HepG2 (cell line): ENCODE results near the gene SNX9. TPM values are rescaled to one million over a fixed set of nuclear protein-coding genes. Genes with fewer than 3 reads are reported as not detected.

ENCODE experiments used
- ATAC-seq: fragments of 200-7000 bp; cut with Tn5 transposase; 3 replicates; pipeline ENCODE4 v1.9.1; 2020; ENCODE audit warnings: mild to moderate bottlenecking, moderate library complexity
- BruUV-seq: library from RNA; stranded (reverse); fragments of 400-500 nt; replicated peaks from 2 replicates; lab custom pipeline; 2021; lab: Mats Ljungman, UMichigan
- CTCF ChIA-PET: fragments of 300-600 bp; formaldehyde crosslinking; extraction: SDS; loops from one replicate; lab custom pipeline; 2021; ENCODE audit warnings: low total read pairs, inconsistent platforms, low intra/inter-chr PET ratio; lab: Yijun Ruan, JAX
- POLR2A ChIA-PET: fragments of 350-600 bp; sonication (Branson Sonifier 250); formaldehyde crosslinking; loops from one replicate; lab custom pipeline; 2020; ENCODE audit warnings: antibody characterized with exemption, inconsistent platforms; lab: Yijun Ruan, JAX
- DNase-seq: peaks from one replicate; pipeline ENCODE4 v3.0.0-alpha.2; 2015; ENCODE audit warnings: low spot score
- FAIRE-seq: peaks from 3 replicates; lab custom pipeline; 2011; peaks lifted over from hg19 to GRCh38; lab: Jason Lieb, UNC
- H2AFZ ChIP-seq: one replicate; pipeline ENCODE4 v1.6.1; 2011; ENCODE audit warnings: low read length, inconsistent platforms
- H3K27ac ChIP-seq: fragments of 300-600 bp; 3 replicates; pipeline ENCODE4 v1.8.0; 2011; ENCODE audit warnings: mixed run types, mild to moderate bottlenecking, mixed read lengths, low read length, inconsistent platforms; ENCODE audit not compliant: insufficient read depth; ENCODE audit errors: extremely low read length
- H3K27me3 ChIP-seq, 2 experiments: fragments of 200-600 bp in 1 of 2; 2 replicates in 1 of 2; 3 replicates in 1 of 2; pipeline versions ENCODE4 v1.6.0 to v1.8.0; 2011; ENCODE audit warnings: low read length in 2 of 2, mild to moderate bottlenecking in 2 of 2, moderate library complexity in 2 of 2, inconsistent platforms in 1 of 2; ENCODE audit not compliant: insufficient read depth in 2 of 2, control insufficient read depth in 1 of 2
- H3K36me3 ChIP-seq, 2 experiments: fragments of 200-600 bp in 1 of 2; replicated peaks in 1 of 2; 2 replicates in 1 of 2; 3 replicates in 1 of 2; pipeline versions ENCODE4 v1.5.1 to v1.8.0; 2011; ENCODE audit warnings: low read length in 2 of 2, inconsistent platforms in 1 of 2; ENCODE audit not compliant: insufficient read depth in 2 of 2, control insufficient read depth in 1 of 2
- H3K4me1 ChIP-seq: 2 replicates; pipeline ENCODE4 v1.5.1; 2012; ENCODE audit warnings: low read length, inconsistent platforms; ENCODE audit not compliant: insufficient read depth
- H3K4me2 ChIP-seq: 2 replicates; pipeline ENCODE4 v1.6.0; 2011; ENCODE audit warnings: low read depth, low read length, inconsistent platforms
- H3K4me3 ChIP-seq, 3 experiments: fragments of 200-600 bp in 1 of 3; sonication (generic), shearing (Covaris generic) in 1 of 3; replicated peaks in 1 of 3; 2 replicates each; pipeline ENCODE4 v1.5.1; 2011 to 2016; ENCODE audit warnings: low read length in 3 of 3, inconsistent platforms in 2 of 3, low read depth in 2 of 3, mild to moderate bottlenecking in 2 of 3, control low read depth in 1 of 3, mixed read lengths in 1 of 3; ENCODE audit not compliant: insufficient read depth in 1 of 3
- H3K79me2 ChIP-seq: one replicate; pipeline ENCODE4 v1.6.1; 2011; ENCODE audit warnings: low read length, inconsistent platforms; ENCODE audit not compliant: insufficient read depth
- H3K9ac ChIP-seq: 2 replicates; pipeline ENCODE4 v1.6.0; 2011; ENCODE audit warnings: mild to moderate bottlenecking, low read depth, low read length, inconsistent platforms; ENCODE audit not compliant: insufficient read depth
- H3K9me3 ChIP-seq: 2 replicates; pipeline ENCODE4 v1.5.1; 2012; ENCODE audit warnings: mild to moderate bottlenecking, low read length
- H4K20me1 ChIP-seq: 2 replicates; pipeline ENCODE4 v1.6.0; 2011; ENCODE audit warnings: inconsistent platforms, mild to moderate bottlenecking, low read length, moderate library complexity; ENCODE audit not compliant: insufficient read depth
- BCL6 ChIP-seq: IDR thresholded peaks from 2 replicates; pipeline ENCODE4 v1.6.1; 2016; ENCODE audit warnings: missing genetic modification reagents, missing compliant biosample characterization
- IKZF1 ChIP-seq: fragments of 450-650 bp; IDR thresholded peaks from 2 replicates; pipeline ENCODE4 v1.7.1; 2016
- RBM22 ChIP-seq: fragments of 200-400 bp; formaldehyde crosslinking; optimal IDR thresholded peaks from 2 replicates; pipeline ENCODE3; 2017; ENCODE audit warnings: mild to moderate bottlenecking, low read length, moderate library complexity
- WGBS: methylation state at CpG from one replicate; pipeline ENCODE4 v1.1.6; 2017; ENCODE audit warnings: low lambda C conversion rate; 5-methylcytosine and 5-hydroxymethylcytosine counted together
- in situ Hi-C: cut with HindIII; loops from 2 replicates; pipeline ENCODE4 v1.10.0; 2017; ENCODE audit warnings: low pct_unique_long_range_greater_than_20kb; ENCODE audit not compliant: extremely low pct_ligation_motif_present
- intact Hi-C: fragments of 100-400 bp; cut with micrococcal nuclease; formaldehyde crosslinking; loops from one replicate; pipeline ENCODE4 v1.10.0; 2022; ENCODE audit not compliant: unreplicated experiment
- polyA plus RNA-seq, 8 experiments: library from polyadenylated mRNA; depleted of rRNA in 3 of 8; stranded (reverse) in 7 of 8; unstranded in 1 of 8; fragments of >200 nt; fragmentation: Illumina TruSeq in 4 of 8; extraction: Trizol in 4 of 8; gene quantifications; 2 replicates each; pipeline versions ENCODE4 v1.2.1 to v1.2.3, GENCODE V29; 2011 to 2016; ENCODE audit warnings: low read depth in 4 of 8, missing spikeins in 1 of 8, mixed read lengths in 1 of 8; ENCODE audit not compliant: insufficient read depth in 1 of 8
- total RNA-seq, 5 experiments: library from RNA; depleted of rRNA; stranded (reverse); fragments of >200 nt; fragmentation: Illumina TruSeq; extraction: Trizol; gene quantifications; 2 replicates each; pipeline ENCODE4 v1.2.3, GENCODE V29; 2016; ENCODE audit warnings: low read depth in 1 of 5

SNX9 gene
- total and polyA plus RNA-seq, 2 of the 13 experiments (the other 11 are each of a cell fraction or from before 2014, with no cell fraction given) = 21.9 to 36.0 TPM

- POLR2A ChIA-PET = no interaction called here
- Histone ChIP-seq H4K20me1 (no peaks in the 10 kb centered on the region), H2AFZ (no peak overlapping the region), H3K4me3 (no peak overlapping the region), H3K4me1 (no peaks in the 10 kb centered on the region), H3K79me2 (no peaks in the 10 kb centered on the region), H3K4me2 (no peak overlapping the region), H3K9ac (no peak overlapping the region), H3K27ac (no peak overlapping the region), H3K36me3 (peaks cover 22 to 54% of the 10 kb centered on the region in 2 experiments; a peak in 4 of 5 replicates), H3K27me3 (no peaks in the 10 kb centered on the region), H3K9me3 (no peaks in the 10 kb centered on the region)
- in situ Hi-C loops (no loop called here), intact Hi-C loops (no loop called here)
- CTCF ChIA-PET = no interaction called here
- DNase-seq (no peak), ATAC-seq (no peak), FAIRE-seq (no peak)
- TF ChIP-seq RBM22 (peak; percentile 43), BCL6 (CRISPR knock-in tag) (no peak)
- BruUV-seq = no TSS peak
- 94% methylated on average over 15 of the region's 15 CpGs for WGBS
Observed at GRCh38 chr6:157943964-157944283, 120.9 kb downstream of the SNX9 start.

DNA sequence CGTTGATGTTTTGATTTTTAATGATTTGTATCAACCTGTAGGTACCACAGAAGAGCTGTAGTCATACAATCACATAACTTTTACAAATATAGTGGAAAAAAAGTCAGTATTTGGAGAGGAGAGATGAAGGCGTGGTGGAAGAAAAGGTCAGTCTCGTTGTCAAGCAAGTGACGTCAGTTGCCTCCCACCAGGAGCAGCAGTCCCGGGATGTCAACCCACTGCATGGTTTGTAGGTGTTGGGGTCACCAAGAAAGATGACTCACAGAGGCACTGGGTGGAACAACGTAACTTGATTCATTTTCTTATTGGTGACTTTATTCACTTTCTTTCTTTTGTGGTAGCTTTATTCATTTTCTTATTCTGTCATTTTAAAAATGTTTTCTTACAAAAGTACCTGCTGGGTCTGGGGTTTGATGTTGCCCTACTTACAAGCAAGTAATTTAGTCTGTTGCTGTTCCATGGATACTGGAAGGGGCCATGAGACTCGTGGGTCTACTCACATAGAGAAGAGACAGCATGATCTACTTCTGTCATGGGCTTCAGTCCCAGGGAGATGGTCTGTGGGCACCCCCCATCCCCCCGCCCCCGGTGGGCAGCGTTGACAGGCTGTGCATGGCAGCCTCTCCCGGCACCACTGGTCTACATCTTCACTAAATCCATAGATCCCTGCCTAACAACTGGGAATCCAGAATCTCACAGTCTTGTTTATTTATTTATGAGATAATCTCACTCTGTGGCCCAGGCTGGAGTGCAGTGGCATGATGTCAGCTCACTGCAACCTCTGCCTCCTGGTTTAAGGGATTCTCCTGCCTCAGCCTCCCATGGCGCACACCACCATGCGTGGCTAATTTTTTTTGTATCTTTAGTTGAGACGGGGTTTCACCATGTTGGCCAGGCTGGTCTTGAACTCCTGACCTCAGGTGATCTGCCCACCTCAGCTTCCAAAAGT is 122.2 kb downstream of the SNX9 start:
- in situ Hi-C loops = loop anchor here (5.0 kb wide), 1 partner anchor 188 kb away; no protein-coding TSS in a partner anchor
- intact Hi-C loops = no loop called here
- 95% methylated on average over 14 of the region's 14 CpGs for WGBS
- peaks cover 16 to 42% of the 10 kb centered on the region in 2 experiments; a peak in 4 of 5 replicates for H3K36me3 ChIP-seq
- no peaks in the 10 kb centered on the region for H3K9me3 ChIP-seq
- H3K9ac ChIP-seq = no peak overlapping the region
- DNase-seq (no peak), ATAC-seq (no peak), FAIRE-seq (no peak)
- no peak overlapping the region for H3K27ac ChIP-seq
- H3K4me3 ChIP-seq = no peak overlapping the region
- POLR2A ChIA-PET = no interaction called here
- H3K4me2 ChIP-seq = no peak overlapping the region
- H2AFZ ChIP-seq = no peak overlapping the region
- no peaks in the 10 kb centered on the region for H4K20me1 ChIP-seq
- H3K27me3 ChIP-seq = no peaks in the 10 kb centered on the region
- TF ChIP-seq IKZF1 (no peak), RBM22 (peak; percentile 23)
- BruUV-seq = no TSS peak
- H3K4me1 ChIP-seq = no peaks in the 10 kb centered on the region
- CTCF ChIA-PET = no interaction called here
- no peaks in the 10 kb centered on the region for H3K79me2 ChIP-seq
